Epithelial cell of alveolus of lung (primary cell): ENCODE results near the gene BPNT1. TPM values are rescaled to one million over a fixed set of nuclear protein-coding genes. Genes with fewer than 3 reads are reported as not detected.

Source experiments
- total RNA-seq: library from RNA; depleted of rRNA; stranded (reverse); fragments of >200 nt; gene quantifications from 2 replicates; pipeline ENCODE4 v1.2.1, GENCODE V29; 2015

BPNT1 gene, protein sequence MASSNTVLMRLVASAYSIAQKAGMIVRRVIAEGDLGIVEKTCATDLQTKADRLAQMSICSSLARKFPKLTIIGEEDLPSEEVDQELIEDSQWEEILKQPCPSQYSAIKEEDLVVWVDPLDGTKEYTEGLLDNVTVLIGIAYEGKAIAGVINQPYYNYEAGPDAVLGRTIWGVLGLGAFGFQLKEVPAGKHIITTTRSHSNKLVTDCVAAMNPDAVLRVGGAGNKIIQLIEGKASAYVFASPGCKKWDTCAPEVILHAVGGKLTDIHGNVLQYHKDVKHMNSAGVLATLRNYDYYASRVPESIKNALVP
- 19.1 and 25.9 TPM in 2 replicates for total RNA-seq

DNA sequence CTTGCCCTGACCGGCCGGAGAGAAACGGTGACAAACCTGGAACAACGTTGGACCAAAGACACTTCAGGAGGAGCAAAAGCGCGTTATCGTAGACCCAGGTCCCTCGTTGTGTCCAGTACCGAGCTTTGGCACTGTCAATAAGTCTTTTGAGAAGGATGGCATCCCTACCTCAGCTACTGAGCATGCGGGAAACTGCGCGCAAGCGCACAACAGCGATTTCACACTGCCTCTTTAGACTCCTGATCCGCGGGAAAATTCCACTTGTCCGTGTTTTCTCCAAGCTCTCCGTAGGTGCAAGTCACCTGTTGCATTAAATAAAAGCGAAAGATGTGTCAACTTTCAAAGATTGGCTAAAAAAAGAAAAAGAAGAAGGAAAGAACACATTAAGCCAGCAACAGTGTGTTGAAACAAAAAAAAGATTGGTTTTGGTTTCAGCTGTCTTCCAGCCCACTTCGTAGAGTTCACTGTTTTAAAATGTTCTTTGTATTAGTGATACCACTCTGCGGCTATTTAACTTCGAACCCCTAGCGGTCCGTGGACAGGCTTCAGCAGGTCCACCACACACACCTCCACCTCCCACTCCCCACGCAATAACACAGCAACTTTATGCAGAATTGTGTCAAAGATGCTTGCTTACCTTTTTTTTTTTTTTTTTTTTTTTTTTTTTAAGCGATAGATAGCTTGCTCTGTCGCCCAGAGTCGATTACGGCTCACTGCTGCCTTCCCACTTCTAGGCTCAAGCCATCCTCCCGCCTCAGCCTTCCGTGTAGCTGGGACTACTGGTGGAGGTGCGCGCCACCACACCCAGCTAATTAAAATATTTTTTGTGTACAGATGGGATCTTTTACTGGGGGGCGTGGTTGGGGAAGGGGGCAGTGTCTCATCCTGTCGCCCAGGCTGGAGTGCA lies at the start of gene BPNT1:
Gene BPNT1 (minus strand): TSS at position 139 of the 907 bp plus-strand sequence. CDS start 9,942 bp downstream, outside the sequence.

DNA sequence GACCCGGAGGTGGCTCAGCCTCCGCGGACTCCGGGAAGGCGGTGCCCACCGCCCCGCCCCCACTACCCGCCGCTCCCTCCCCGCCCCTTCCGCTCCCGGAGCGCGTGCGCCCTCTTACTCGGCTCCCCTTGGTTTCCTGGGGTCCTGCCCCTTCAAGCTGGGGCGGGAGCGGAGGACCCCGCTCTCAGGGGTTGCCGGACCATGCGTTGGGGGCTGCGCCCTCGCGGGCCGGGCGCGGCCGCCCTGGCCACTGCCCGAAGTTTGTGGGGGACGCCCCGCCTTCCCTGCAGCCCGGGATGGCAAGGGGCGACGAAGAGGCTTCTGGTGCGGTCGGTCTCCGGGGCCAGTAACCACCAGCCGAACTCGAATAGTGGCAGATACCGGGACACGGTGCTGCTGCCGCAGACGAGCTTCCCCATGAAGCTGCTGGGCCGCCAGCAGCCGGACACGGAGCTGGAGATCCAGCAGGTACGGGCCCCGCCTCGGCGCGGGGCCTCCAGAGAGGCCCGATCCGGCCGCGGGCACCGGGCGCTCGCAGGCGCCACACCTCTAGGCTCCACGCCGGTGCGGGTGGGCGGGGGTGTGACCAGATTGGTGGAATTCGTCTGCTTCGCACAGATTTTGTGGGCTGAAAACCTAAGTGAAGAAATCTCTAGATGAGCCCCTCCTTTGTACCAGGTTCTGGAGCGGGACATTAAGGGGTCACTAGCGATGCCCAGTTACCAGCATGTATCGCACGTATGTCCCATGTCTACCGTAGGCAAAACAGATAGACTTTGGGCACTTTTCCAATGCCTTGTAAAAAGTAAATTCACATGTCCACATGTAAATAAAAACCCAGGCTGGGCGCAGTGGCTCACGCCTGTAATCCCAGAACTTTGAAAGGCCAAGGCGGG lies 4.7 kb upstream of the BPNT1 start, which contains the start of gene IARS2:
Gene IARS2 (plus strand): TSS at position 117 of the 896 bp plus-strand sequence. CDS start 85 bp downstream, at position 202.

DNA sequence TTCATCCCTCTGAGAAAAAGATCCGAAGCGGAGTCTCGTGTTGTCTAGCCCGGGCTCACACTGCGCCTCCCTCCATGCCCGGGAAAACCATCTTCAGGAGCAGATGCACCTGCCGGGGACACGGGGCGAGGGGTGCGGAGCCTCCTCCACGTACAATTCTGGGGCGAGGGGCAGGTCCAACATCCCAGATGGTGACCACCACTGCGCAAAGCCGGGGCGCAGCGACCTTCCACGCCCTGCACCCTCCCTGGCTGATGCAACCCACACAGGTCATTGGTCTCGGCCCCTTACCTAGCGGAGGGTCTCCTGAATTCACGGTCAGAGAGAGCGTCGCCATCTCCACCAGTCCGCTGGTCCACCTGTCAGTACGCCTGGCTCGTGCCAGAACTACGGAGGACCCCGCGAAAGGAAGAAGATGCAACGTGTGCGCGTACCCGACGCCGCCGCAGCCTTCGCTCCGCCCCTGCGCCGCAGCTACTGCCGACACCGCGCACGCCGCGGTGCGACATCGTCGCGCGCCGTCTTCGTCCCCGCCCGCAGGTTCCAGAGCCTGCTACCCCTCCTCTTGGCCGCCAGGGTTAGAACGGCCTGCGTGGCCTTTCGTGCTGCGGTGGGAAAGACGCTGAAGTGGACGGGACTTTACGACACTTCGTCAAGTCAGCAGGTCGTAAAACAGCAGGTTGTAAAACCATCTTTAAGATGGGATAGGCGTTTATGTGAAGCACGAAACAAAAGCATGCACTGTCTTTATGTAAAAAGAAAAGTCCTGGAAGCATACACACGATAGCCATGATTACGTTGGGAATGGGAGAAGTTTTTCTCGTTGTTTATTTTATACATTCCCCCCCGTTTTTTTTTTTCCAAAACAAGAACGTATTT lies 43.3 kb downstream of the BPNT1 start, which contains the start of gene EPRS1:
Gene EPRS1 (minus strand): TSS at position 454 of the 879 bp plus-strand sequence. CDS start 117 bp downstream, at position 337.

Other genes with a start within 250 kb of the BPNT1 start
- 0.08 TPM in 1 of 2 replicates, not detected in the other for gene SLC30A10, start 161.2 kb downstream of the BPNT1 start, total RNA-seq
- 59.1 and 99.9 TPM in 2 replicates for gene EPRS1, start 43.3 kb downstream of the BPNT1 start, total RNA-seq
- 48.8 and 50.7 TPM in 2 replicates for gene IARS2, start 4.3 kb upstream of the BPNT1 start, total RNA-seq
- 18.5 and 22.2 TPM in 2 replicates for gene RAB3GAP2, start 182.7 kb upstream of the BPNT1 start, total RNA-seq